ENCODE data around the gene ADAMTS9.

DNA sequence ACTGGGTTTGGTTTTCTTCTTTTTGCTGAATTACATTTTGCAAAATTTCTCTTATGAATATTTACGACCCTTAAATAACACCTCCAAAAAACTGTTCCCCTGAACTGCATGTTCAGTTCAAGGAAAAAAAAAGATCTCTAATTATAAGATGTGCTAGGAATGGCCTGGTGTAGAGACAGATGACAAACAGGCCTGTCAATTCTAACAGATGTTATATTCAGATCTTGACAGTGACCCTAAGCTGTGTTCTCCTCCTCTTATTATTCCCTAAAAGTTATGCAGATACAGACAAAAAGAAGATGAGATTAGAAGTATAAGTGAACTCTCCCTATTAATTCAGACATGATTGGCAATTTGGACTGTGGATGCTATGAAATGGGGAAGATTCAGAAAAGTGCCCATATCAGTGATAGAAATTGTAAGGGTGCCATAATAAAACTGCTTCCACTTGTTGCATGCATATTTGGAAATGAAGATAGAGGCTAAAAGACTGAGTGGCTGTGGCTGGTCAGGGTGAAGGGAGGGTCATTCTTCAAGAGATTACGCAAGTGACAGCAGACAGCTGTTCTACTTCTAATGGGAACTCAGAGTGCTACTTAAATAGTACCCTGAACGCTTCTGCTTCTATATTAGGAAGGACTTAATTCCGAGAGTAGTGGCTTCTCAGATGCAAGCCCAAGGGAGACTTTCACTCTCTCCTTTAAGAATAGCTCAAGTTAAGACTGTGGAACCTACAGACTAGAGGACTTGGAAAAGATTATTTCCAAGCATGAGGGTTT is 75.5 kb downstream of the ADAMTS9 start:
- TF ChIP-seq AFF4 (CRISPR knock-in tag; IDR thresholded peaks at IDR 0.05) (no peak), EP300 (IDR thresholded peaks at IDR 0.05; ENCODE audit: low read depth in 2 of 2, low read length in 2 of 2) (no peak), EP300 (CRISPR knock-in tag; IDR thresholded peaks at IDR 0.05; ENCODE audit: borderline replicate concordance) (no peak), CTCF (CRISPR knock-in tag; IDR thresholded peaks at IDR 0.05) (no peak), MAFK (conservative IDR thresholded peaks at IDR 0.05 in 1 of 2, IDR thresholded peaks at IDR 0.05 in 1 of 2; ENCODE audit: low read length in 2 of 2) (no peak), MYC (CRISPR knock-in tag; IDR thresholded peaks at IDR 0.05; ENCODE audit: borderline replicate concordance) (no peak), ZNF766 (CRISPR knock-in tag; IDR thresholded peaks at IDR 0.05; ENCODE audit: borderline replicate concordance) (no peak), ZNF317 (CRISPR knock-in tag; IDR thresholded peaks at IDR 0.05) (no peak), ZNF674 (CRISPR knock-in tag; IDR thresholded peaks at IDR 0.05; ENCODE audit: low read depth) (no peak), ESRRA (CRISPR knock-in tag; IDR thresholded peaks at IDR 0.05; ENCODE audit: low read depth) (no peak), ZNF547 (CRISPR knock-in tag; IDR thresholded peaks at IDR 0.05) (no peak)
- TF ChIP-seq, protein P1, sequence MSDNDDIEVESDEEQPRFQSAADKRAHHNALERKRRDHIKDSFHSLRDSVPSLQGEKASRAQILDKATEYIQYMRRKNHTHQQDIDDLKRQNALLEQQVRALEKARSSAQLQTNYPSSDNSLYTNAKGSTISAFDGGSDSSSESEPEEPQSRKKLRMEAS (IDR thresholded peaks at IDR 0.05): no peak
- TF ChIP-seq, protein P2, sequence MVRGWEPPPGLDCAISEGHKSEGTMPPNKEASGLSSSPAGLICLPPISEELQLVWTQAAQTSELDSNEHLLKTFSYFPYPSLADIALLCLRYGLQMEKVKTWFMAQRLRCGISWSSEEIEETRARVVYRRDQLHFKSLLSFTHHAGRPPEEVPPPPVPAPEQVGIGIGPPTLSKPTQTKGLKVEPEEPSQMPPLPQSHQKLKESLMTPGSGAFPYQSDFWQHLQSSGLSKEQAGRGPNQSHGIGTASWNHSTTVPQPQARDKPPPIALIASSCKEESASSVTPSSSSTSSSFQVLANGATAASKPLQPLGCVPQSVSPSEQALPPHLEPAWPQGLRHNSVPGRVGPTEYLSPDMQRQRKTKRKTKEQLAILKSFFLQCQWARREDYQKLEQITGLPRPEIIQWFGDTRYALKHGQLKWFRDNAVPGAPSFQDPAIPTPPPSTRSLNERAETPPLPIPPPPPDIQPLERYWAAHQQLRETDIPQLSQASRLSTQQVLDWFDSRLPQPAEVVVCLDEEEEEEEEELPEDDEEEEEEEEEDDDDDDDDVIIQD (CRISPR knock-in tag; IDR thresholded peaks at IDR 0.05; ENCODE audit: low read depth): no peak
